NCI-H1105 treated with DMSO at 0.1 percent for 48 hours (cell line): ENCODE results near the gene DTX3L.
"Not testable (repeated sequence)": the region's sequence is repeated elsewhere in the genome, so short reads cannot be mapped to it uniquely, and the experiment has no call there.

Experiments used
- DNase-seq: peaks from one replicate; lab custom pipeline; 2025; lab: John Stamatoyannopoulos, UW

DTX3L gene

DNA sequence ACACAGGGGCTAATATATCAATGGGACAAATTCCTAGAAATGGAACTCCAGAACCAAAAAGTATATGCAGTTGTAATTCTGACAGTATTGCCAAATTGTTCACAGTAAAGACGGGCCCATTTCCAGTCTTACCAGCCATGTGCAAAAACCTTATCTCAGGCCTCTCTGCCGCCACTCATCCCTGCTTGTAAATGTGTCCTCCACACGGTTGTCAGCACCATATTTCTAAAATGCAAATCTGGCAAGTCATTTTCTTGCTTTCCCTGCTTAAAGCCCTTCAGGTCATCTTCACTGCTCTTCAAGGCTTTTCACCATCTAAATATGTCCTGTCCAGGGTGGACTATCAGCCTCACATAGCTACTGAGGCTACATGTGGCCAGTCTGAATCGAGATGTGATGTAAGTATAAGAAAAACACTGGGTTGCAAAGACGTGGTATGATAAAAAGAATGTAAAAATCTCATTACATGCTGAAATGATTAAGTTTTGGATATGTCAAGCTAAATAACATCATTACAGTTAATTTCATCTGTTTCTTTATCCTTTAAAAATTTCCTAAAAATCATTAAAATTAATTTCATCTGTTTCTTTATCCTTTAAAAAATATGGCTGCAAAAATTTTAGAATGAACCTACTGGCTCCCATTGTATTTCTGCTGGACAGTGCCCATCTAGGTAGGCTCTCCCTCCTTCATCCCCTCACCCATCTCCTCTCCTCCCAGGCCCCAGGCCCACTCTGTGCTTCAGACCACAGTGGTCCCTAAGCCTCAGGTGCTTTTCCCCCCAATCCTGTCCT, 1.0 kb upstream of the DTX3L start:
- DNase-seq: no peak

DNA sequence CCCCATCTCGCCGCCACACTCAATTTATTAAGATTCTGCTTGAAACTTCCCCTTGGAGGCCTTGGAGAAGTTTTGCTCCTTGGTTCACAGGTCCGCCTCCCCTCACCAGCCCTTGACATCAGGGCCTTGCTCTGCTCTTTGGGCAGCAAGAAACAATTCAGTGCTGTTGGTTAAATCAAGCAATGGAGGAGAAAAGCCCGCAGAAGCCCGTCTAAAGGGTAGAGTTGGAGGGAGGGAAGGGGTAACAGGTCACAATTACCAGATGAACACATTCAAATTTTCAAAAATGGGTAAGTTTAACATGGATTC, 467 bp upstream of the DTX3L start:
- no peak for DNase-seq

GRCh38 chr3:122568131-122568530, 4.0 kb downstream of the DTX3L start:
- DNase-seq: not testable (repeated sequence)

DNA sequence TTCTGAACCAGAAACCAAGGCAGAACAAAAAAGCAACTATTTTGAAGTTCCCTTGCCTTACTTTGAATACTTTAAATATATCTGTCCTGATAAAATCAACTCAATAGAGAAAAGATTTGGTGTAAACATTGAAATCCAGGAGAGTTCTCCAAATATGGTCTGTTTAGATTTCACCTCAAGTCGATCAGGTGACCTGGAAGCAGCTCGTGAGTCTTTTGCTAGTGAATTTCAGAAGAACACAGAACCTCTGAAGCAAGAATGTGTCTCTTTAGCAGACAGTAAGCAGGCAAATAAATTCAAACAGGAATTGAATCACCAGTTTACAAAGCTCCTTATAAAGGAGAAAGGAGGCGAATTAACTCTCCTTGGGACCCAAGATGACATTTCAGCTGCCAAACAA, 4.6 kb downstream of the DTX3L start:
- DNase-seq: no peak

- DNase-seq: no peak
Observed at GRCh38 chr3:122572940-122573412, 8.8 kb downstream of the DTX3L start.

DNA sequence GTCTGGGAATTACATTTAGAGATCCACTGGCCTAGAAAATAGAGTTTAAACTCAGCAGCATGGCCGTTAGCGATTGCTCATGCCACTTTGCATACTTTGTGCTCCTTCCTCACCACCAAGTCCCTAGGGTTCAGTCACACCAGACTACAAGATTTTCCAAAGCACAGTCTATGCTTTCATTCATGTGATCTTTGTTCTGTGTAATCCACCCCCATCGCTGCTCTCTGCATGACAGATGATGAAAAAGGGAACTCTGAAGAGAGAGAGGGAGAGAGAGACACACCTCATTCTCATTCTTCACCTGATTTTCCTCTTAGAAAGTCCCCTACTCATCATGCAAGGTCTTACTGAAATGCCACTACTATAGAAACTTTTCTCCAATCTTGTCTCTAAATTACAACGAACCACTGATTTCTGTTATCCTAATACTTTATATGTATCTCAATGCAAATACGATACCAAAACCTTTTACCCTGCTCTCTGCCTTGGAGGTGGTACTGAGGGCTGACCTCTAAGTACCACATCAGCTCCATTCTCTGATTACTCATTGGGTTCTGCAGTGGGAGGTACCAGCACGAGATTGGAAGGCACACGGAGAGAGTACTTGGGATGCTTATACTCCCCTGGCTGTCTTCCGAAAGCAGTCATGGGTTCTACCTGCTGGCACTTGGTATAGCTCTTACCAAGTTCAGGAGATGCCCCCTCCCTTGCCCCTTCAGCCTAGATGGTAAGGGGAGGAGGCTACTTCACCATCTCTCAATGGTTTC, 12.2 kb downstream of the DTX3L start:
- DNase-seq: no peak

- no peak for DNase-seq
Observed at GRCh38 chr3:122577409-122578031, 13.4 kb downstream of the DTX3L start, which contains the start of gene PARP15. TSS of gene PARP15 (plus strand) at chr3:122577650. CDS start at chr3:122577668, 18 bp downstream.

- no peak for DNase-seq
Observed at GRCh38 chr3:122578069-122578740, 14.1 kb downstream of the DTX3L start.

DNA sequence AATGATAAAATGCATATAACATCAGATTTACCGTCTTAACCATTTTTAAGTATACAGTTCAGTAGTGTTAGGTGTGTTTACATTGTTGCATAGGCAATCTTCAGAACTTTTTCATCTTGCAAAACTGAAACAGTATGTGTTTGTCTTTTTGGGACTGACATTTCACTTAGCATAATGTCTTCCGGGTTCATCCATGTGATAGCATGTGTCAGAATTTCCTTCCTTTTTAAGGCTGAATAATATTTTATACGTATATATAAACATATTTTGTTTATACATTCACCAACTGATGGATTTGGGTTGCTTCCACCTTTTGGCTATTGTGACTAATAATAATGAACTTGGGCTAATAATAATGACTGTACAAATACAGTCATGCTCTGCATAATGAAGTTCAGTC, 16.3 kb downstream of the DTX3L start:
- DNase-seq: no peak

GRCh38 chr3:122581622-122582021, 17.5 kb downstream of the DTX3L start:
- DNase-seq: no peak

- no peak for DNase-seq
Observed at GRCh38 chr3:122582390-122582789, 18.3 kb downstream of the DTX3L start.

DNA sequence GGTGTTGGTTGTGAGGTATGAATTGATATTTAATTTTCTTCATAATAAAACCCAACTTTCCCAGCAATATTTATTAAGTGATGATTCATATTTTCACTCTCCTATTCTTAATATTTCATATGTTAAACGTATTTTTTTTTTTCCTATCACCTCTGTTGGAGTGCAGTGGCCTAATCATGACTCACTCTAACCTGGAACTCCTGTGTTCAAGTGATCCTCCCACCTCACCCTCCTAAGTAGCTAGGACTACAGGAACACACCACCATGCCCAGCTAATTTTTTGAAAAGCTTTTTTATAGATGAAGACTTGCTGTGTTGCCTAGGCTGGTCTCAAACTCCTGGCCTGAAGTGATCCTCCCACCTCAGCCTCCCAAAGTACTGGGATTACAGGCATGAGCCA, 22.0 kb downstream of the DTX3L start:
- no peak for DNase-seq

- no peak for DNase-seq
Observed at GRCh38 chr3:122586773-122587485, 22.8 kb downstream of the DTX3L start.

DNA sequence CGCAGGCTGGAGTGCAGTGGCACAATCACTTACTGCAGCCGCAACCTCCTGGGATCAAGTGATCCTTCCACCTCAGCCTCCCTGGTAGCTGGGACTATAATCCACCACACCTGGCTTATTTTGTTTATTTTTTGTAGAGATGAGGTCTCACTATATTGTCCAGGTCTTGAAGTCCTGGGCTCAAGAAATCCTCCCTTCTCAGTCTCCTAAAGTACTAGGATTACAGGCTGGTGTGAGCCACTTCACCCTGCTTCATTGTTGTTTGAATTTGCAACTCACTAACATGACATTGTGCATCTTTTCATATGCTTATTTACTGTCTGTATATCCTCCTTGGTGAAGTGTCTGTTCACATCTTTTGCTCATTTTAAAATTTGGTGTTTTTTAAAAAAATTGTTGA, 23.4 kb downstream of the DTX3L start:
- no peak for DNase-seq

DNA sequence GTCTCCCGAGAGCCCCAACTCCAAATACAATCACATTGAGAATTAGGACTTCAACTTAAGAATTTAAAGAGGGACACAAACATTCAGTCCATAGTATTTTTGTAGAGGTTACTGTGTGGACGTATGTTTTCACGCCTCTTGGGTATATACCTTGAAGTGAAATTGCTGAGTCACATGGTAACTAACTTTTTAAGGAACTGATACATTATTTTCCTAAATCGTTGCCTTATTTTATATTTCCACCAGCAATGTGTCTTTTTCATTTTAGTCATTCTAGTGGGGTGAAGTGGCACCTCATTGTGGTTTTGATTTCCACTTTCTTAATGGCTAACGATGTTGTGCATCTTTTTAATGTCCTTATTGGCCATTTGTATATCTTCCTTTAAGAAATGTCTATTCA, 25.2 kb downstream of the DTX3L start:
- no peak for DNase-seq

DNA sequence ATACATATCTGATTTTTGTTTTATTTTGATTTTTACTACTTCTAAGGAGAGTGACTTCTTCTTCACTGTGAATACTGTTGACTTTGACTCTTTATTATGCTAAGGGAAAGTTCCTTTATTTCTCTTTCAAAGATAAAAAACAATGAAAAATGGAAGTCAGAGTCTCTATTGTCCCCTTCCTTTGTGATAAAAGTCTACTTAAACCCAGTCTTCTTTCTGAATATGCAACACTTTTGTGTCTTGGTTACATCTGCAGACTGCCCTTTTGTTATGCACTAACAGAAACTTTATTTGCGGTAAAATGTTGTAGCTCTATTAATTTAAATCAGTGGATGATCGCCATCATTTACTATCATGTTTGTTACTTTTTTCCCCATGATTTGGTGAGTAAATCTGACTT, 26.5 kb downstream of the DTX3L start:
- DNase-seq: no peak

GRCh38 chr3:122594025-122594424, 29.9 kb downstream of the DTX3L start:
- no peak for DNase-seq

- DNase-seq: no peak
Observed at GRCh38 chr3:122598151-122598550, 34.0 kb downstream of the DTX3L start.

- no peak for DNase-seq
Observed at GRCh38 chr3:122598556-122598955, 34.4 kb downstream of the DTX3L start.

- DNase-seq: no peak
Observed at GRCh38 chr3:122602011-122602710, 38.0 kb downstream of the DTX3L start.

DNA sequence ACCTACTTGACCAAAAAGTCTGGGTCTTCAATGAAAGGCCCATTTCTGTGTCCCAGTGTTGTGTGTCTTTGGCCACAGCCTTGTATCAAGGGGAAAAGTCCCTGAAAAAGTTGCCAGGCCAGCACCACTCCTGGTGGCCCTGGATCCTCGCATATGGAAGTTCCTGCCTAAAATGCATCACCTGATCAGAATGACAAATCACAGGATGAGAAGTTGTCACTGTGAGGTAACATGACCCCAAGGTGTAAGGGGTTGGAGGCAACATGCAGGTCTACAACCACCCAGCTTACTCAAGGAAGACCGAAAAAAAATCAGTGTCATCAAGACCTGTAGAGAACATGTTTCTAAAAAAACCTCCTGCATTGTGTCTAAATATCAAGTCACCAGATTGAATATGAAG, 38.9 kb downstream of the DTX3L start:
- DNase-seq: no peak
